Measurements from ENCODE around the gene ABCB10. TPM values are rescaled to one million over a fixed set of nuclear protein-coding genes. Genes with fewer than 3 reads are reported as not detected.

The ABCB10 gene
- total and polyA plus RNA-seq, 2 donors (not counting 1 experiment from before 2014, with no cell fraction given) = 11.3 to 14.9 TPM

GRCh38 chr1:229553621-229554130 is 4.8 kb downstream of the ABCB10 start:
- no peak overlapping the region for H3K27ac ChIP-seq (ENCODE audit: insufficient read depth, low read length)
- no peak overlapping the region for H2AFZ ChIP-seq (ENCODE audit: low read length)
- no peak overlapping the region for H3K4me2 ChIP-seq (ENCODE audit: extremely low read depth, insufficient read depth, low read length)
- no peaks in the 10 kb centered on the region for H3K27me3 ChIP-seq (ENCODE audit: control insufficient read depth, insufficient read depth, low read length)
- no peaks in the 10 kb centered on the region for H4K20me1 ChIP-seq (ENCODE audit: control insufficient read depth, extremely low read depth, insufficient read depth, low read length)
- no peaks in the 10 kb centered on the region for H3K4me1 ChIP-seq (ENCODE audit: control insufficient read depth, extremely low read depth, insufficient read depth, low read length)
- TF ChIP-seq CTCF (conservative IDR thresholded peaks at IDR 0.05 in 1 of 2, IDR thresholded peaks at IDR 0.05 in 1 of 2; ENCODE audit: low read depth in 1 of 2, low read length in 2 of 2) (no peak), EZH2 (IDR thresholded peaks at IDR 0.05; ENCODE audit: low read length, missing control alignments) (no peak)
- peaks cover 37% of the 10 kb centered on the region for H3K79me2 ChIP-seq (ENCODE audit: control insufficient read depth, insufficient read depth, low read length)
- no peak for DNase-seq (ENCODE audit: low read depth in 2 of 2)
- no peaks in the 10 kb centered on the region for H3K9me3 ChIP-seq (ENCODE audit: control insufficient read depth, insufficient read depth, low read depth, low read length)
- H3K9ac ChIP-seq (ENCODE audit: insufficient read depth, low read length) = no peak overlapping the region
- H3K4me3 ChIP-seq (replicated peaks in 1 of 4; ENCODE audit: control extremely low read depth in 1 of 4, insufficient read depth in 1 of 4, low read depth in 3 of 4, low read length in 4 of 4) = no peak overlapping the region
- peaks cover 3% of the 10 kb centered on the region for H3K36me3 ChIP-seq (ENCODE audit: control insufficient read depth, insufficient read depth, low read length)

- no peaks in the 10 kb centered on the region for H3K27me3 ChIP-seq (ENCODE audit: control insufficient read depth, insufficient read depth, low read length)
- H3K27ac ChIP-seq (ENCODE audit: insufficient read depth, low read length) = no peak overlapping the region
- TF ChIP-seq CTCF (conservative IDR thresholded peaks at IDR 0.05 in 1 of 2, IDR thresholded peaks at IDR 0.05 in 1 of 2; ENCODE audit: low read depth in 1 of 2, low read length in 2 of 2) (no peak), EZH2 (IDR thresholded peaks at IDR 0.05; ENCODE audit: low read length, missing control alignments) (no peak)
- H3K4me2 ChIP-seq (ENCODE audit: extremely low read depth, insufficient read depth, low read length) = no peak overlapping the region
- H4K20me1 ChIP-seq (ENCODE audit: control insufficient read depth, extremely low read depth, insufficient read depth, low read length) = no peaks in the 10 kb centered on the region
- peaks cover 36% of the 10 kb centered on the region for H3K79me2 ChIP-seq (ENCODE audit: control insufficient read depth, insufficient read depth, low read length)
- no peak overlapping the region for H3K9ac ChIP-seq (ENCODE audit: insufficient read depth, low read length)
- no peak for DNase-seq (ENCODE audit: low read depth in 2 of 2)
- H3K36me3 ChIP-seq (ENCODE audit: control insufficient read depth, insufficient read depth, low read length) = peaks cover 3% of the 10 kb centered on the region
- no peak overlapping the region for H2AFZ ChIP-seq (ENCODE audit: low read length)
- no peak overlapping the region for H3K4me3 ChIP-seq (replicated peaks in 1 of 4; ENCODE audit: control extremely low read depth in 1 of 4, insufficient read depth in 1 of 4, low read depth in 3 of 4, low read length in 4 of 4)
- H3K9me3 ChIP-seq (ENCODE audit: control insufficient read depth, insufficient read depth, low read depth, low read length) = no peaks in the 10 kb centered on the region
- H3K4me1 ChIP-seq (ENCODE audit: control insufficient read depth, extremely low read depth, insufficient read depth, low read length) = no peaks in the 10 kb centered on the region
Observed at GRCh38 chr1:229552732-229553131, 5.8 kb downstream of the ABCB10 start.

- TF ChIP-seq EZH2 (IDR thresholded peaks at IDR 0.05; ENCODE audit: low read length, missing control alignments) = no peak
- no peak for TF ChIP-seq CTCF (conservative IDR thresholded peaks at IDR 0.05 in 1 of 2, IDR thresholded peaks at IDR 0.05 in 1 of 2; ENCODE audit: low read depth in 1 of 2, low read length in 2 of 2)
- H3K27ac ChIP-seq (ENCODE audit: insufficient read depth, low read length) = no peak overlapping the region
- no peak overlapping the region for H3K4me3 ChIP-seq (replicated peaks in 1 of 4; ENCODE audit: control extremely low read depth in 1 of 4, insufficient read depth in 1 of 4, low read depth in 3 of 4, low read length in 4 of 4)
- no peaks in the 10 kb centered on the region for H3K9me3 ChIP-seq (ENCODE audit: control insufficient read depth, insufficient read depth, low read depth, low read length)
- peaks cover 3% of the 10 kb centered on the region for H3K36me3 ChIP-seq (ENCODE audit: control insufficient read depth, insufficient read depth, low read length)
- no peak overlapping the region for H3K9ac ChIP-seq (ENCODE audit: insufficient read depth, low read length)
- no peak overlapping the region for H3K4me2 ChIP-seq (ENCODE audit: extremely low read depth, insufficient read depth, low read length)
- H3K4me1 ChIP-seq (ENCODE audit: control insufficient read depth, extremely low read depth, insufficient read depth, low read length) = no peaks in the 10 kb centered on the region
- H4K20me1 ChIP-seq (ENCODE audit: control insufficient read depth, extremely low read depth, insufficient read depth, low read length) = no peaks in the 10 kb centered on the region
- H2AFZ ChIP-seq (ENCODE audit: low read length) = no peak overlapping the region
- no peak for DNase-seq (ENCODE audit: low read depth in 2 of 2)
- H3K27me3 ChIP-seq (ENCODE audit: control insufficient read depth, insufficient read depth, low read length) = no peaks in the 10 kb centered on the region
- H3K79me2 ChIP-seq (ENCODE audit: control insufficient read depth, insufficient read depth, low read length) = peaks cover 23% of the 10 kb centered on the region
Observed at GRCh38 chr1:229550812-229551567, 7.5 kb downstream of the ABCB10 start.

Measured in fibroblast of lung (primary cell).